Fibroblast of the aortic adventitia (primary cell): Measurements from ENCODE around the gene LRMDA. TPM values are rescaled to one million over a fixed set of nuclear protein-coding genes. Genes with fewer than 3 reads are reported as not detected.
"Not testable (repeated sequence)": the region's sequence is repeated elsewhere in the genome, so short reads cannot be mapped to it uniquely, and the experiment has no call there.

ENCODE experiments used
- DNase-seq: peaks from one replicate; pipeline ENCODE4 v3.0.0-alpha.2; 2010; ENCODE audit warnings: low read depth
- H3K4me3 ChIP-seq: 2 replicates; pipeline ENCODE4 v1.5.1; 2011; ENCODE audit warnings: low read depth, mild to moderate bottlenecking, control low read depth, low read length, moderate library complexity
- CTCF ChIP-seq: IDR thresholded peaks from 2 replicates; pipeline ENCODE4 v1.5.1; 2011; ENCODE audit warnings: mild to moderate bottlenecking, low read length, control low read depth, inconsistent platforms; ENCODE audit not compliant: insufficient read depth
- total RNA-seq: library from RNA; depleted of rRNA; stranded (reverse); fragments of >200 nt; gene quantifications from 2 replicates; pipeline ENCODE4 v1.2.3, GENCODE V29; 2012; ENCODE audit warnings: low replicate concordance

The LRMDA gene
- total RNA-seq, 1 donor: 6.3 TPM

GRCh38 chr10:76133597-76134255 lies 702.3 kb downstream of the LRMDA start:
- DNase-seq: no peak
- TF ChIP-seq CTCF: no peak
- no peak overlapping the region for H3K4me3 ChIP-seq

GRCh38 chr10:76136961-76137360 lies 705.5 kb downstream of the LRMDA start:
- H3K4me3 ChIP-seq: no peak overlapping the region
- no peak for DNase-seq
- TF ChIP-seq CTCF: no peak

- H3K4me3 ChIP-seq: no peak overlapping the region
- DNase-seq: no peak
- TF ChIP-seq CTCF: no peak
These were observed 706.9 kb downstream of the LRMDA start for GRCh38 chr10:76138286-76138685.

GRCh38 chr10:76138906-76139305 lies 707.5 kb downstream of the LRMDA start:
- DNase-seq: no peak
- no peak overlapping the region for H3K4me3 ChIP-seq
- no peak for TF ChIP-seq CTCF

- TF ChIP-seq CTCF: no peak
- DNase-seq: no peak
- H3K4me3 ChIP-seq: no peak overlapping the region
These were observed 708.0 kb downstream of the LRMDA start for GRCh38 chr10:76139431-76139830.

- TF ChIP-seq CTCF: no peak
- no peak for DNase-seq
- H3K4me3 ChIP-seq: no peak overlapping the region
These were observed 710.0 kb downstream of the LRMDA start for GRCh38 chr10:76141376-76141775.

GRCh38 chr10:76148217-76148616 lies 716.8 kb downstream of the LRMDA start:
- DNase-seq, H3K4me3 ChIP-seq: not testable (repeated sequence)
